HG03066 (cell line): ENCODE measurements around the gene ANXA11.
A peak's percentile ranks its signal among the peaks of the same experiment; 100 is the strongest.
"Not testable (repeated sequence)": the region's sequence is repeated elsewhere in the genome, so short reads cannot be mapped to it uniquely, and the experiment has no call there.

Source experiments
- ATAC-seq: cut with Tn5 transposase; IDR thresholded peaks from one replicate; pipeline ENCODE4 v1.9.1; 2021; ENCODE audit warnings: low read depth; ENCODE audit not compliant: unreplicated experiment

The ANXA11 gene

GRCh38 chr10:80211786-80212185 lies 6.4 kb upstream of the ANXA11 start:
- ATAC-seq: no peak

GRCh38 chr10:80210259-80210658 lies 4.9 kb upstream of the ANXA11 start:
- ATAC-seq: no peak

- no peak for ATAC-seq
Measured at GRCh38 chr10:80207768-80208370, 2.5 kb upstream of the ANXA11 start.

GRCh38 chr10:80206277-80206655 lies 929 bp upstream of the ANXA11 start:
- no peak for ATAC-seq

- ATAC-seq: peak; percentile 41
Measured at GRCh38 chr10:80204677-80205476, 460 bp downstream of the ANXA11 start.

GRCh38 chr10:80203835-80204676 lies 1.3 kb downstream of the ANXA11 start:
- no peak for ATAC-seq

- peak; percentile 51 for ATAC-seq
Measured at GRCh38 chr10:80202934-80203834, 2.2 kb downstream of the ANXA11 start.

GRCh38 chr10:80202530-80202929 lies 2.8 kb downstream of the ANXA11 start:
- ATAC-seq: not testable (repeated sequence)

- no peak for ATAC-seq
Measured at GRCh38 chr10:80201608-80202141, 3.7 kb downstream of the ANXA11 start.

- ATAC-seq: no peak
Measured at GRCh38 chr10:80200687-80201086, 4.7 kb downstream of the ANXA11 start.

- ATAC-seq: no peak
Measured at GRCh38 chr10:80200259-80200658, 5.1 kb downstream of the ANXA11 start.

GRCh38 chr10:80199828-80200227 lies 5.5 kb downstream of the ANXA11 start:
- ATAC-seq: no peak

- no peak for ATAC-seq
Measured at GRCh38 chr10:80197972-80198916, 7.1 kb downstream of the ANXA11 start.

- ATAC-seq: no peak
Measured at GRCh38 chr10:80196950-80197315, 8.4 kb downstream of the ANXA11 start.

GRCh38 chr10:80196270-80196949 lies 8.9 kb downstream of the ANXA11 start:
- peak; percentile 74 for ATAC-seq

- no peak for ATAC-seq
Measured at GRCh38 chr10:80195046-80195574, 10.2 kb downstream of the ANXA11 start.

- ATAC-seq: no peak
Measured at GRCh38 chr10:80194373-80195045, 10.8 kb downstream of the ANXA11 start.

GRCh38 chr10:80192553-80192952 lies 12.8 kb downstream of the ANXA11 start:
- no peak for ATAC-seq
